ENCODE measurements around the gene METTL1. TPM values are rescaled to one million over a fixed set of nuclear protein-coding genes. Genes with fewer than 3 reads are reported as not detected.

Gene METTL1
- total RNA-seq, 1 donor: 10.5 TPM

DNA sequence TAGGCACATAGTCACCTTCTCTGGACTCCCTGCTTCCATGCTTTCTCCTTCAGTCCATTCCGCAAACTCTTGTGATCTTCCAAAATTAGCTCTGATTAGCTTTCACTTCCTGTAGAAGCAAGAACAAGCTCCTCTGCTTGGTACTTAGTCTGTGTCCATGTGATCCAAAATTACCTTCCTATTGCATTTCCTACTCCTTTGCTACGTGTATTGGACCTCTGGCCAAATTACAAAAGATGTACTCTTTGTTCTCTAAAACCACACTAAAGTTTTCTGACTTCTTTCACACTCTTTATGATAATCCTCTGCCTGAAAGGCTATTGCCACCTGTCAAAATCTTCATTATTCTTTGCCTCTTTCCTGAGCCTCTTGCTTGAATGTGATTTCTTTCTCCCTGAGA, 9.9 kb upstream of the METTL1 start:
- H3K4me3 ChIP-seq (ENCODE audit: low read depth, low read length): no peak overlapping the region
- DNase-seq (ENCODE audit: low read depth): no peak
- TF ChIP-seq, protein P1, sequence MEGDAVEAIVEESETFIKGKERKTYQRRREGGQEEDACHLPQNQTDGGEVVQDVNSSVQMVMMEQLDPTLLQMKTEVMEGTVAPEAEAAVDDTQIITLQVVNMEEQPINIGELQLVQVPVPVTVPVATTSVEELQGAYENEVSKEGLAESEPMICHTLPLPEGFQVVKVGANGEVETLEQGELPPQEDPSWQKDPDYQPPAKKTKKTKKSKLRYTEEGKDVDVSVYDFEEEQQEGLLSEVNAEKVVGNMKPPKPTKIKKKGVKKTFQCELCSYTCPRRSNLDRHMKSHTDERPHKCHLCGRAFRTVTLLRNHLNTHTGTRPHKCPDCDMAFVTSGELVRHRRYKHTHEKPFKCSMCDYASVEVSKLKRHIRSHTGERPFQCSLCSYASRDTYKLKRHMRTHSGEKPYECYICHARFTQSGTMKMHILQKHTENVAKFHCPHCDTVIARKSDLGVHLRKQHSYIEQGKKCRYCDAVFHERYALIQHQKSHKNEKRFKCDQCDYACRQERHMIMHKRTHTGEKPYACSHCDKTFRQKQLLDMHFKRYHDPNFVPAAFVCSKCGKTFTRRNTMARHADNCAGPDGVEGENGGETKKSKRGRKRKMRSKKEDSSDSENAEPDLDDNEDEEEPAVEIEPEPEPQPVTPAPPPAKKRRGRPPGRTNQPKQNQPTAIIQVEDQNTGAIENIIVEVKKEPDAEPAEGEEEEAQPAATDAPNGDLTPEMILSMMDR (IDR thresholded peaks at IDR 0.05; ENCODE audit: insufficient read depth, low read length): no peak

DNA sequence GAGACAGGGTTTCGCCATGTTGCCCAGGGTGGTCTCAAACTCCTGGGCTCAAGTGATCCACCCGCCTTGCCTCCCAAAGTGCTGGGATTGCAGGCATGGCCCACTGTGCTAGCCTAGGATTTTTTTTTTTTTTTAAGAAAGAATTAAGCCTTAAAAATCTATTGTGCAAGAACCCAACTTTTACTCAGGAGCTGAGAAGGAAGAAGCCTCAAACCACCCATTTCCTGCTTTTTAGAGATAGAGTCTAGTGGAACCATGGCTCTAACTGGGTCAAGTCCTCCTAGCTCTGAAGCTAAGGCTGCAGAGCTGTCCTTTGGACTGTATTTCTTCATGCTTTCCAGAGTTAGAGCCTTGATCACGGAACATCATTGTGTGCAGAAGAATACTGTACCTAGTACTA, 9.3 kb upstream of the METTL1 start:
- TF ChIP-seq, protein P1 (IDR thresholded peaks at IDR 0.05; ENCODE audit: insufficient read depth, low read length): no peak
- no peak for DNase-seq (ENCODE audit: low read depth)
- no peak overlapping the region for H3K4me3 ChIP-seq (ENCODE audit: low read depth, low read length)

DNA sequence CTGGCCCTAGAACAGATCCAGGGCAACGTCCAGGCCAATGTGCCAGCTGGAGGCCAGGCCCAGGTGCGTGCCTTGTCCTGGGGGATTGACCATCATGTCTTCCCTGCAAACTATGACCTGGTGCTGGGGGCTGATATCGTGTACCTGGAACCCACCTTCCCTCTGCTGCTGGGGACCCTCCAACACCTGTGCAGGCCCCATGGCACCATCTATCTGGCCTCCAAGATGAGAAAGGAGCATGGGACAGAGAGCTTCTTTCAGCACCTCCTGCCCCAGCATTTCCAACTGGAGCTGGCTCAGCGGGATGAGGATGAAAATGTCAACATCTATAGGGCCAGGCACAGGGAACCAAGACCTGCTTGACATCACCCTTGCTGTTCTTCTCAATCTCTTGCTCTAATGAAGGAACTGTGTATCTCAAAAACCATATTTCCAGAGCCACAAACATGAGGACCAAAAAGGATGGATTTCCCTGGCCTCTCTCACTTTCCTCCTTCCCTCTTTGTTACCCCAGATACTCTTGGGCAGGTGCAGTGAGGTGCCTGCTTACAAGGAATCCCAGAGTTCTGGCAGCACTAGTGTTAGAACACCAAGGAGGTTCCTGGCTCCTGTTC, 8.5 kb upstream of the METTL1 start:
- DNase-seq (ENCODE audit: low read depth): no peak

DNA sequence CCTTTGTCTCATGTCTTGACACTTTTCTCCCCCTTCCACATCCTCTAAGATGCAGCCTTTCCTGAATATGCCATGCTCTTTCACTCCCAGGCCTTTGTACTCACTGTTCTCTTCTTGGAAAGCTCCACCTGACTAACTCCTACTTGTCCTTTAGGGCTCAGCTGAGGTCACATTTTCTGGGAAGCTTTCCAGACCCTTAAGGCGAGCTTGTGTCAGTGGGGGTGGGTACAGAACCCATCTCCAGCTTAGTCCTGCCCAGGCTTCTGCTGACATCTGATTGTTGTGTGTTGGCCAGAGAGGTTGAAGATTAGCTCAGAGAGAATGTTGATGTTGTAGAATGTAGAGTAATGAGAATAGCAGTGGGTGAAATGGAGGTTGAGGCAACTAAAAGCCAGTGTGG, 7.8 kb upstream of the METTL1 start:
- TF ChIP-seq, protein P1 (IDR thresholded peaks at IDR 0.05; ENCODE audit: insufficient read depth, low read length): no peak
- no peak overlapping the region for H3K4me3 ChIP-seq (ENCODE audit: low read depth, low read length)
- no peak for DNase-seq (ENCODE audit: low read depth)

More for the DNA sequence above, 8.5 kb upstream of the METTL1 start:
- TF ChIP-seq, protein P1 (IDR thresholded peaks at IDR 0.05; ENCODE audit: insufficient read depth, low read length): no peak
- no peak overlapping the region for H3K4me3 ChIP-seq (ENCODE audit: low read depth, low read length)

DNA sequence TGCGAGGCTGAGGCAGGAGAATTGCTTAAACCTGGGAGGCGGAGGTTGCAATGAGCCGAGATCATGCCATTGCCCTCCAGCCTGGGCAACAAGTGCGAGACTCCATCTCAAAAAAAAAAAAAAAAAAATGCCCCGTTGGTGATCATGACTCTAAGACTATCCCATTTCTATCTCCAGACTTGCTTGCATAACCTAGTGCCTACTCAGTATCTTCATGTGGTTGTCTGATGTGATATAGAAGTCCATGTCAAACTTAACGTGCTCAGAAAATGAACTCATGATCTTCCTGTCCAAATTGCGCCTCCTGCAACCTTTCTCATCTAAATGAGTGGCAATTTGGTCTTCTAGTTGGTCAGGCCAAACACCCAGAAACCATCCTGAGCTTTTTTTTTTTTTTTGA, 6.0 kb upstream of the METTL1 start:
- no peak for DNase-seq (ENCODE audit: low read depth)
- H3K4me3 ChIP-seq (ENCODE audit: low read depth, low read length): no peak overlapping the region
- TF ChIP-seq, protein P1 (IDR thresholded peaks at IDR 0.05; ENCODE audit: insufficient read depth, low read length): no peak

DNA sequence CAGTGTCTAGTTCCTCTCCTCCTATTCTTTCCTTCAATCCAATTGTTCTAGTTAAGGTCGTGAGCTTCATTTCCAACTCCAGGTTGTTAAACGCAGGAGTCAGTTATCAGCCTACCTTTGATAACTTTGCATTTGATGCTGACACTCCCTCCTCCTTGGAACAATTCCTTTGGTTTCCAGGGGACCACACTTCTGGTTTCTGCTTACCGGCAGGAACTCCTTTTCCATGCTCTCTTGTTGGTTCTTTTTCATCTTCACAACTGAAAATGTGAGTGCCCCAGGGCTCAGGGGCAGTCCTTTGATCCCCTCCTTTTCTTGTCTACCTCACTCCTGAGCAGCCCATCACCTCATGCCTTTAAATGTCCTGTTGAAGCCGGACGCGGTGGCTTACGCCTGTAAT, 5.5 kb upstream of the METTL1 start:
- DNase-seq (ENCODE audit: low read depth): no peak
- no peak overlapping the region for H3K4me3 ChIP-seq (ENCODE audit: low read depth, low read length)
- TF ChIP-seq, protein P1 (IDR thresholded peaks at IDR 0.05; ENCODE audit: insufficient read depth, low read length): no peak

DNA sequence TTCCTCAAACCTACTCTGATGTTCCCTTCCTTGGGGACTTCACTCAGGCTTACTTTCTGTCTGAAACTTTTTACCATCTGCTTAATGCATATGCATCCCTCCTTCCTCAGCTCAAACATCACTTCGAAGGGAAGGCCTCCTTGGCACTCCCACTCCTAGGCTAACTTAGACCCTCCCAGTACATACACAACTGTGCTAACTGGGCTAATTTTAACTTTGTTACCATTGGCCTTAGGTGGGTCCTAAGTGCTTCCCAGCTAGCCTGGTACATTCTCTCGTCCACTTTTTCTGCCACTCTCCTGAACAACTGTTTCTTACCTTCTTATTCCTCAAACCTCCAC, 4.3 kb upstream of the METTL1 start:
- TF ChIP-seq, protein P1 (IDR thresholded peaks at IDR 0.05; ENCODE audit: insufficient read depth, low read length): no peak
- no peak overlapping the region for H3K4me3 ChIP-seq (ENCODE audit: low read depth, low read length)
- no peak for DNase-seq (ENCODE audit: low read depth)
